ENCODE measurements around the gene FAHD1. TPM values are rescaled to one million over a fixed set of nuclear protein-coding genes. Genes with fewer than 3 reads are reported as not detected.

The FAHD1 gene
- total RNA-seq, 2 experiments from 2014 or later: 15.1 to 32.4 TPM

- Histone ChIP-seq H3K79me2 (ENCODE audit: insufficient read depth, low read depth, low read length) (no peaks in the 10 kb centered on the region), H2AFZ (ENCODE audit: low read length) (no peak overlapping the region), H3K4me3 (ENCODE audit: low read depth, low read length, poor library complexity, severe bottlenecking) (no peak overlapping the region), H3K9me2 (ENCODE audit: insufficient read depth, low read length) (no peaks in the 10 kb centered on the region), H3K9me3 (ENCODE audit: low read length) (no peaks in the 10 kb centered on the region), H3K36me3 (ENCODE audit: insufficient read depth, low read length) (no peaks in the 10 kb centered on the region), H3K4me1 (ENCODE audit: insufficient read depth, low read length, poor library complexity, severe bottlenecking) (no peaks in the 10 kb centered on the region), H4K20me1 (ENCODE audit: insufficient read depth, low read length) (no peaks in the 10 kb centered on the region), H3K27ac (ENCODE audit: low read depth, low read length, poor library complexity, severe bottlenecking) (no peak overlapping the region), H3K4me2 (ENCODE audit: low read length) (no peak overlapping the region)
- intact Hi-C loops (cut with micrococcal nuclease; ENCODE audit: unreplicated experiment): no loop called here
- TF ChIP-seq CTCF (conservative IDR thresholded peaks at IDR 0.05; ENCODE audit: low read length): no peak
- no peak for TF ChIP-seq EZH2phosphoT487 (IDR thresholded peaks at IDR 0.05; ENCODE audit: borderline replicate concordance, low read depth, low read length)
- ChIA-PET POLR2A (no interaction called here), CTCF (ENCODE audit: unreplicated experiment) (no interaction called here)
- BruUV-seq (replicated peaks): no TSS peak
- DNase-seq (ENCODE audit: low spot score): no peak
Observed at GRCh38 chr16:1809281-1809801, 17.7 kb upstream of the FAHD1 start.

- no peaks in the 10 kb centered on the region for H3K9me2 ChIP-seq (ENCODE audit: insufficient read depth, low read length)
- no peaks in the 10 kb centered on the region for H3K79me2 ChIP-seq (ENCODE audit: insufficient read depth, low read depth, low read length)
- POLR2A ChIA-PET: no interaction called here
- TF ChIP-seq EZH2phosphoT487 (IDR thresholded peaks at IDR 0.05; ENCODE audit: borderline replicate concordance, low read depth, low read length) (no peak), CTCF (conservative IDR thresholded peaks at IDR 0.05; ENCODE audit: low read length) (no peak)
- H3K9me3 ChIP-seq (ENCODE audit: low read length): no peaks in the 10 kb centered on the region
- H3K36me3 ChIP-seq (ENCODE audit: insufficient read depth, low read length): no peaks in the 10 kb centered on the region
- no peaks in the 10 kb centered on the region for H4K20me1 ChIP-seq (ENCODE audit: insufficient read depth, low read length)
- no peak overlapping the region for H2AFZ ChIP-seq (ENCODE audit: low read length)
- CTCF ChIA-PET (ENCODE audit: unreplicated experiment): no interaction called here
- DNase-seq (ENCODE audit: low spot score): no peak
- intact Hi-C loops (cut with micrococcal nuclease; ENCODE audit: unreplicated experiment): no loop called here
- H3K4me2 ChIP-seq (ENCODE audit: low read length): no peak overlapping the region
- no peak overlapping the region for H3K27ac ChIP-seq (ENCODE audit: low read depth, low read length, poor library complexity, severe bottlenecking)
- no peaks in the 10 kb centered on the region for H3K4me1 ChIP-seq (ENCODE audit: insufficient read depth, low read length, poor library complexity, severe bottlenecking)
- BruUV-seq (replicated peaks): no TSS peak
- H3K4me3 ChIP-seq (ENCODE audit: low read depth, low read length, poor library complexity, severe bottlenecking): no peak overlapping the region
Observed at GRCh38 chr16:1810106-1810505, 16.9 kb upstream of the FAHD1 start.

GRCh38 chr16:1810536-1810935 is 16.5 kb upstream of the FAHD1 start:
- Histone ChIP-seq H4K20me1 (ENCODE audit: insufficient read depth, low read length) (no peaks in the 10 kb centered on the region), H3K27ac (ENCODE audit: low read depth, low read length, poor library complexity, severe bottlenecking) (no peak overlapping the region), H3K36me3 (ENCODE audit: insufficient read depth, low read length) (no peaks in the 10 kb centered on the region), H2AFZ (ENCODE audit: low read length) (no peak overlapping the region), H3K4me1 (ENCODE audit: insufficient read depth, low read length, poor library complexity, severe bottlenecking) (no peaks in the 10 kb centered on the region), H3K9me2 (ENCODE audit: insufficient read depth, low read length) (no peaks in the 10 kb centered on the region), H3K79me2 (ENCODE audit: insufficient read depth, low read depth, low read length) (no peaks in the 10 kb centered on the region), H3K4me2 (ENCODE audit: low read length) (no peak overlapping the region), H3K9me3 (ENCODE audit: low read length) (no peaks in the 10 kb centered on the region), H3K4me3 (ENCODE audit: low read depth, low read length, poor library complexity, severe bottlenecking) (no peak overlapping the region)
- intact Hi-C loops (cut with micrococcal nuclease; ENCODE audit: unreplicated experiment): no loop called here
- POLR2A ChIA-PET: no interaction called here
- CTCF ChIA-PET (ENCODE audit: unreplicated experiment): no interaction called here
- no TSS peak for BruUV-seq (replicated peaks)
- TF ChIP-seq CTCF (conservative IDR thresholded peaks at IDR 0.05; ENCODE audit: low read length): no peak
- TF ChIP-seq EZH2phosphoT487 (IDR thresholded peaks at IDR 0.05; ENCODE audit: borderline replicate concordance, low read depth, low read length): no peak
- no peak for DNase-seq (ENCODE audit: low spot score)
